Left ventricle myocardium inferior (tissue), 1 donor: Measurements from ENCODE around the gene KCNE4. TPM values are rescaled to one million over a fixed set of nuclear protein-coding genes. Genes with fewer than 3 reads are reported as not detected.

ENCODE experiments used
- DNase-seq: peaks from one replicate; pipeline ENCODE4 v3.0.0-alpha.2; 2020
- H3K27ac ChIP-seq: fragments of 200-600 bp; replicated peaks from 2 replicates; pipeline ENCODE4 v1.8.0; 2021
- H3K27me3 ChIP-seq: fragments of 200-600 bp; 2 replicates; pipeline ENCODE4 v1.8.0; 2021; ENCODE audit warnings: low read depth
- H3K36me3 ChIP-seq: fragments of 200-600 bp; 2 replicates; pipeline ENCODE4 v1.8.0; 2021
- H3K4me1 ChIP-seq: fragments of 200-600 bp; 2 replicates; pipeline ENCODE4 v1.8.0; 2021
- H3K4me3 ChIP-seq: fragments of 200-600 bp; 2 replicates; pipeline ENCODE4 v1.8.0; 2021; ENCODE audit warnings: mild to moderate bottlenecking, moderate library complexity
- H3K9me3 ChIP-seq: fragments of 200-600 bp; replicated peaks from 2 replicates; pipeline ENCODE4 v1.8.0; 2021
- intact Hi-C: fragments of 100-400 bp; cut with micrococcal nuclease; formaldehyde crosslinking; loops from one replicate; pipeline ENCODE4 v1.11.0; 2022
- total RNA-seq: library from RNA; stranded (reverse); fragmentation: NEBNext Ultra II Directional; extraction: Animal tissue kit (Norgen Biotek cat#: 25700); gene quantifications from one replicate; pipeline ENCODE4 v1.2.1, GENCODE V29; 2021
- TF ChIP-seq, protein P1 (sequence below): fragments of 200-600 bp; IDR thresholded peaks from 2 replicates; pipeline ENCODE4 v1.8.0; 2021; ENCODE audit warnings: antibody characterized with exemption, mild to moderate bottlenecking, borderline replicate concordance
- donor health status: DM: no; HTN: yes; CAD: no; lungs with severe emphysema.

Gene KCNE4
- total RNA-seq, 1 donor from 2014 or later: 3.1 TPM

GRCh38 chr2:223050188-223050587 lies 1.8 kb upstream of the KCNE4 start:
- H3K36me3 ChIP-seq: no peaks in the 10 kb centered on the region
- H3K27ac ChIP-seq: peak overlapping the region; percentile 83
- no peak for DNase-seq
- intact Hi-C loops: no loop called here
- H3K9me3 ChIP-seq: no peaks in the 10 kb centered on the region
- peaks cover 18% of the 10 kb centered on the region for H3K4me1 ChIP-seq
- peaks cover 14% of the 10 kb centered on the region for H3K27me3 ChIP-seq
- TF ChIP-seq, protein P1, sequence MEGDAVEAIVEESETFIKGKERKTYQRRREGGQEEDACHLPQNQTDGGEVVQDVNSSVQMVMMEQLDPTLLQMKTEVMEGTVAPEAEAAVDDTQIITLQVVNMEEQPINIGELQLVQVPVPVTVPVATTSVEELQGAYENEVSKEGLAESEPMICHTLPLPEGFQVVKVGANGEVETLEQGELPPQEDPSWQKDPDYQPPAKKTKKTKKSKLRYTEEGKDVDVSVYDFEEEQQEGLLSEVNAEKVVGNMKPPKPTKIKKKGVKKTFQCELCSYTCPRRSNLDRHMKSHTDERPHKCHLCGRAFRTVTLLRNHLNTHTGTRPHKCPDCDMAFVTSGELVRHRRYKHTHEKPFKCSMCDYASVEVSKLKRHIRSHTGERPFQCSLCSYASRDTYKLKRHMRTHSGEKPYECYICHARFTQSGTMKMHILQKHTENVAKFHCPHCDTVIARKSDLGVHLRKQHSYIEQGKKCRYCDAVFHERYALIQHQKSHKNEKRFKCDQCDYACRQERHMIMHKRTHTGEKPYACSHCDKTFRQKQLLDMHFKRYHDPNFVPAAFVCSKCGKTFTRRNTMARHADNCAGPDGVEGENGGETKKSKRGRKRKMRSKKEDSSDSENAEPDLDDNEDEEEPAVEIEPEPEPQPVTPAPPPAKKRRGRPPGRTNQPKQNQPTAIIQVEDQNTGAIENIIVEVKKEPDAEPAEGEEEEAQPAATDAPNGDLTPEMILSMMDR: no peak
- H3K4me3 ChIP-seq: no peak overlapping the region

GRCh38 chr2:223050900-223051504 lies 988 bp upstream of the KCNE4 start:
- intact Hi-C loops: no loop called here
- no peak for DNase-seq
- TF ChIP-seq, protein P1: no peak
- Histone ChIP-seq H3K9me3 (no peaks in the 10 kb centered on the region), H3K27ac (peak overlapping the region; percentile 83), H3K36me3 (no peaks in the 10 kb centered on the region), H3K27me3 (peaks cover 14% of the 10 kb centered on the region), H3K4me3 (peak overlapping the region; percentile 67), H3K4me1 (peaks cover 26% of the 10 kb centered on the region)

- H3K27ac ChIP-seq: peak overlapping the region; percentile 83
- no peaks in the 10 kb centered on the region for H3K9me3 ChIP-seq
- peak overlapping the region; percentile 67 for H3K4me3 ChIP-seq
- TF ChIP-seq, protein P1: no peak
- peaks cover 14% of the 10 kb centered on the region for H3K27me3 ChIP-seq
- peaks cover 21% of the 10 kb centered on the region for H3K4me1 ChIP-seq
- no peak for DNase-seq
- intact Hi-C loops: no loop called here
- no peaks in the 10 kb centered on the region for H3K36me3 ChIP-seq
Observed at GRCh38 chr2:223052548-223053483, 826 bp downstream of the KCNE4 start.

DNA sequence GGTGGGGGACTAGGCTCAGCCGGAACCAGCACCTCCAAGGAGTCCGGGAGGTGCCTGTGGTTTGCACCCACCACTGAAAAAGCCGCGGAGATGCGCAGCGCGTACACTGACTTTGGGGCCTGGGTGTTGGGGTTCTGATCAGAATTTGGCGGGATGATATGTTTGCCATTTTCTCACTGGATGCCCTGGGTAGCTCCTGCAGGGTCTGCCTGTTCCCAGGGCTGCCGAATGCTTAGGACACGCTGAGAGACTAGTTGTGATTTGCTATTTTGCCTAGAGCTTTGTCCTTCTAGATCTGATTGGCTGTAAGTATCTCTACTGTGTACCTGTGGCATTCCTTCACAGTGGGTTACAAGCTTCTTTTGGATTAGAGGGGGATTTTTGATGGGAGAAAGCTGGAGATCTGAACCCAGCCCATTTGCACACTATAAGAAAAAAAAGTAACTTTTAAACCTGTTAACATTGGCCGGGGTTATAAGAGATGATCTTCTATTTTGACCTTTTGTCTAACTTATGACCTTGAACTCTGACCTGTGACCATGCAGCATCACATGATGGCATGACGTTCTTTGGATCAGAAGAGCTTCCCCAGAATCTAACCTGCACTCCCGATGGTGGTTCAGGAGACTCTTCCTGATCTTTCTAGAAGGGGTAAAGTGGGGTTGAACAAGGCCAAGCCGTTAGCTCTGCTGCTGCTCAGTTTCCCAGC lies 1.6 kb downstream of the KCNE4 start:
- peaks cover 14% of the 10 kb centered on the region for H3K27me3 ChIP-seq
- peak overlapping the region; percentile 83 for H3K27ac ChIP-seq
- H3K4me1 ChIP-seq: peaks cover 21% of the 10 kb centered on the region
- no peaks in the 10 kb centered on the region for H3K9me3 ChIP-seq
- no peaks in the 10 kb centered on the region for H3K36me3 ChIP-seq
- TF ChIP-seq, protein P1: no peak
- peak overlapping the region; percentile 67 for H3K4me3 ChIP-seq
- DNase-seq: no peak
- intact Hi-C loops: no loop called here

DNA sequence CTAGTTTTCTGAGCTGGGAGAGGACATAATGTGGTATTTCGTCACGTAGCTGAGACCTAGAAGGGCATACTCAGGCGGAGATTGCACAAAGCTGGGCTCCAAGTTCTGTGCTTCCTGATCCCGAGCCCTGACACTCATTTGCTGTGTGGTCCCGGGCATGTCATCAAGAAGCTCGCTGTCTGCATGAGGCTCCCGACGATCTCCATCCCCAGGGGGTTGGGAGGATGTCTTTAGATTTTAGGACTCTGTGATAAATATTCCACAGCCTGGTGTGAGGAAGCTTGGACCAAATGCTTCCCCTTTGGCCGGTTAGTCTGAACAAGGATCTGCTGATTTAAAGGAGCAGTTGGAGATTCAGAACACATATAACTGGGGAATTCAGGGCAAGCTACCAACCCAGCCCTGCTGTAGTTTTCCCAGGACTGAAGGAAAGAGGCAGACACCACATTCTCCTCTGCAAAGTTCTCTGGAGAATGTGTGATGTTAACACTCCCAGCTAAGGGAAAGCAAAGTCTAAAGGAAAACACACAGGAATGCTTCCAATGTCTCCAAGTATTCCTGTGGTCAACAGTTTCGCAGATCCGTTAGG lies 2.3 kb downstream of the KCNE4 start:
- peak; percentile 75 for DNase-seq
- Histone ChIP-seq H3K27ac (peak overlapping the region; percentile 83), H3K4me1 (peaks cover 21% of the 10 kb centered on the region), H3K4me3 (peak overlapping the region; percentile 67), H3K9me3 (no peaks in the 10 kb centered on the region), H3K27me3 (peaks cover 14% of the 10 kb centered on the region), H3K36me3 (no peaks in the 10 kb centered on the region)
- intact Hi-C loops: no loop called here
- TF ChIP-seq, protein P1: no peak
